GM12892 (cell line): ENCODE results near the gene KRTAP5-5.

Experiments used
- POLR2A ChIP-seq: IDR thresholded peaks from 2 replicates; pipeline ENCODE4 v1.6.1; 2011; ENCODE audit warnings: low read depth, low read length, control low read depth
- POLR2AphosphoS5 ChIP-seq: IDR thresholded peaks from 2 replicates; pipeline ENCODE4 v1.6.1; 2011; ENCODE audit warnings: low read depth, low read length, control low read depth
- TAF1 ChIP-seq: IDR thresholded peaks from 2 replicates; pipeline ENCODE4 v1.6.1; 2011; ENCODE audit warnings: low read depth, mild to moderate bottlenecking, control low read depth, low read length, borderline replicate concordance

DNA sequence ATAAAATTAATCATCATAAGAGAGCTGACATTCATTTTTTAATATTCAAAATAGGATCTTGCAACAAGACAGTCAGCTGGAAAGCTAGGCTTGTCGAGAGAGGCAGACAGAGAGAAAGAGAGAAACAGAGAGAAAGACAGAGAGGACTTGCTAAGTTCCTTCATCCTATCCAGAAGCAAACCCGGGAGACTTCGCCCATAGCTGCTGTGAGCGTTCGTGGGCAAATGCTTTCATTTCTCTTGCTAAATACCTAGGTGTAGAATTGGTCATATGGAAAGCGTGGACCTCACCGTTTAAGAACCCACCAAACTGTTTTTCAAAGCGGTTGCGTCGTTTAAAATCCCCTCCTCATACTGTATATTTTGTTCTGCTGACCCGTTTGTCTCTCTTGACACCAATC lies 42.1 kb downstream of the KRTAP5-5 start:
- TF ChIP-seq TAF1 = no peak
- no peak for TF ChIP-seq POLR2A
- TF ChIP-seq POLR2AphosphoS5 = no peak
